SHP77 (cell line): ENCODE data around the gene UQCR10.

ENCODE experiments used
- DNase-seq, 2 experiments: peaks; one replicate each; lab custom pipeline; 2025; lab: John Stamatoyannopoulos, UW

Gene UQCR10

DNA sequence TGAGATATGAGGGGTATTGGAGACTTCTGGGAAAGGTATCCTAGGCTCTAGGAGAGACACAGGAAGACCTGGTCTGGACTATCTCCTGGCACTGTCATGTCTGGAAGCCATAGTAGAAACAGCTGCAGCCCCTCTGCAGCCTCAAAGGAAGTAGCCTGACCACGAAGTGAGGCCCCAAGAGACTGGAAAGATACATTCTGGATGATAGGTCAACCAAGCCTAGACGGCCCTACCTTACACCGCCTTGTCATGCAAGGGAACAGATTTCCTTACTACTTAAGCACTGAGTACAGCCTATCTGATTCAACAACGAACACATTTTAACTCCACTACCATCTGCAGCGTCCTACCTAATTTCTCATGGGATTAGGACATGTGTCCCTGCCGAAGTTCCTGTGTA, 31.1 kb downstream of the UQCR10 start:
- DNase-seq: no peak

DNA sequence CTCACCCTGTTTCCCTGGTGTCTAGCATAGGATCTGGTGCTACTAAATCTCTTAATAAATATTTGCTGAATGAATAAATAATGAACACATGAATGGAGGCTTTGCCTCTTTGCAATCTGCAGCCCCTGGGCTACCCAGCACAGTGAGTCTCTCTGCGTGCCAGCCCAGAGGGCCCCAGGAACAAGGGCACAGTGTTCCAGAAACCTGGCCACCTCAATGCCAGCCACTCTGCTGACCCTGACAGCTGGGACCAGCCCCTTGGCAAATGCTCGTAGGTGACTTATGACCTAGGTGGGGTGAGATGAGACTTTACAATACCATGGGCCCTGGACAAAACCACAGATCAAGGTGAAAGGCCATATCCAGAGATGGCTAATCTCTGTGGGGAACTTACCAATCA, 31.6 kb downstream of the UQCR10 start:
- DNase-seq: no peak

DNA sequence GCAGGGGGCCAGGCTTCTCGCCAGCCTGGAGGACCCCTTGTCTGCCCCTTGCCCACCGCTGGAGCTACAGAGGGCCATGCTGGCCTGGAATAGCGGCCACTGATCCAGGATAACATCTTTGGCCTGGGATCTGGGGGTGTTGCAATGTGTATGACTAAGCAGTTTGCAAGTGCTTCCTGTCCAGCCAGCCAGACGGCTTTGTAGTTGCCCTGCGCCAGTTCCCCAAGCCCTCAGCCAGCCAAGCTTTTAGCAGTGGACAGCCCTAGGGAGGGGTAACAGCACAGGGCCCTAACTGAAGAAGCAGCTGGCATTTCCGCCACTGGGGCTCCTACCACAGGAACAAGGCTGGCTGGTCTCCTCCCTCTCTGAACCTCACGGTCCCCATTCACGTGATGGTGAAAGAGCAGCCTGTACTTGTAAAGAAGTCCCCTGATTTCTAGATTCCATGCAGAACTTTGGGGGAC, 32.1 kb downstream of the UQCR10 start:
- DNase-seq: peak; percentile 38 to 73

DNA sequence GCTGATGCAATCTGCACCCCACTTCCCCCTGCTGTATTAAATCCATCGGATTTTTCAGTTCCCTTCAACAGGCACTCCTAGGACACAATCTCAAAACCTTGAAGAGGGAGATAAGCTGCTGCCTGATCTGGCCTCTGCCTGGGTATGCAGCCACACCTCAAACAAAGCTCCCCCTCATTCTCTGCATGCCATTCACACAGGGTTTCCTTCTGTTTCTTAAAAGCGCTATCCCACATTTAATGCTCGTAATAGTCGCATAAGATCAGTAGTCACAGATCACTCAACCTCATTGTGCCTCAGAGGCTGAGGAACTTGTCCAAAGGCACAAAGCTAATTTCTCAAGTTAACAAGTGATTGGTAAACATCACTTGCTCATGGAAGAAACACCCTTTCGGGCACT, 34.0 kb downstream of the UQCR10 start:
- no peak for DNase-seq

DNA sequence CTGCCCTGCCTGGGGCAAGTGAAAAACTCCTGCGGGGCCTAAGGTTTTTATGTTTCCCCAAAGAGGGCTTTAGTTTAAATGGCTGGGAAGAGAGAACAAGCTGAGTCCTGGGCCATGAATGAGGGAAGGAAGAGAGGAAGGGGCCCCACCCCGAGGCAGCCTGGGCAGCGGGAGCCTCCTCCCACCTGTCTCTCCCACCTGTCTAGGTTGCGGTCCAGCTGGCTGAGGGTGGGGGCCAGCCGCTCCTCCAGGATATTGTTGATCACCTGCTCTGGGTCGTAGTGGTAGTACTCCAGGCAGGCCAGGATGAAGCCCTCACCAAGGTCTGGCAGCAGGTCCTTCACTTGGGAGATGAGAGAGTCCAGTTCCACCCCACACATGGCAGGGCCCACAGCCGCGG, 34.6 kb downstream of the UQCR10 start:
- no peak for DNase-seq

DNA sequence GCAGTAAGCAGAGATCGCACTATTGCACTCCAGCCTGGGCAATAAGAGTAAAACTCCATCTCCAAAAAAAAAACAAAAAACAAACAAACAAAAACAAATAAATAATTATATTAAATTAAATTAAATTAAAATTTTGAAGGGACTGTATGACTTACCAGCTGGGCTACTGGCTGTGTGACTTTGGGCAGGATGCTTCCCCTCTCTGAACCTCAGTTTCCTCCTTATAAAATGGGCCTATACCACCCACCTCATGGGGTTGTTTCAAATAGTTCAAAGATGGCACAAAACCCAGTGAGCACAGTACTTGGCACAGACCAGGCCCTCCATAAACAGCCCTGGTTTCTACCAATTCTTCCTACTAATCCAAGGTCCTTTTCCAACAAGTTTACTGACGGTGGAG, 36.0 kb downstream of the UQCR10 start:
- no peak for DNase-seq

DNA sequence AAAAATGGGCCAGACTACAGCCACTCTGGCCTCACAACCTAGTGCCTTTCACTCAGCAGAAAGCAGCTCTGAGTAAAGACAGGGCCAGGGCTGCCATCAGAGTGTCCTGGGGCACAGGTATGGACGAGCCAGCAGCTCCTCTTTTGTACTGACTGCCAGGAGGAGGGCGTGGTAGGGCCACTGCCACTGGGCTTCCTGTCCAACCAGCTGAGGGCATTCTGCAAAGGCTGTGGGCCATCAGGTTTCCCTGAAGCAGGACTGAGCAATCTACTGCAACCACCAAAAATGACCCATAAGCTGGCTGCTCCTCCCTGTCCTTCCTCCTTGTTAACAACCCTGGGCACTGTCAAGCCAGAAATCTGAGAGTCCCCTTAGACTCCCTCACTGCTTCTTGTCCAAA, 37.8 kb downstream of the UQCR10 start:
- DNase-seq: no peak

DNA sequence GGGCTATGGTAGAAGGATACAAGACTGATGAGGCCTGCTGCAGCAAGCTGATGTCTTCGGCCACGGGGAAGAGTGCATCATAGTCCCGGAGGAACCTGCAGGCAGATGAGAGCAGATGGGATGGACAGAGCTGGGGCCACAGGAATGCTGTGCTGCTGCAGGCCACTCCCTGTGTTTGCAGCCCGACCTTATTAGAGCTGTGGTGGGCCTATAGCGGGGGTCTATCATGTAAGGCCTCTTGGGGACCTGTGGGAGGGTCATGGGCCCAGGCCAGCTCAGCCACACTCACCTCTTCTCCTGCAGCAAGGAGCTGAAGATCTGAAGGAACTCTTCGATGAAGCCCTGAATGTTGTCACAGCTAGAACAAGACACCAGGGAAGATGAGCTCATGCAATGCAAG, 39.0 kb downstream of the UQCR10 start:
- DNase-seq: no peak

DNA sequence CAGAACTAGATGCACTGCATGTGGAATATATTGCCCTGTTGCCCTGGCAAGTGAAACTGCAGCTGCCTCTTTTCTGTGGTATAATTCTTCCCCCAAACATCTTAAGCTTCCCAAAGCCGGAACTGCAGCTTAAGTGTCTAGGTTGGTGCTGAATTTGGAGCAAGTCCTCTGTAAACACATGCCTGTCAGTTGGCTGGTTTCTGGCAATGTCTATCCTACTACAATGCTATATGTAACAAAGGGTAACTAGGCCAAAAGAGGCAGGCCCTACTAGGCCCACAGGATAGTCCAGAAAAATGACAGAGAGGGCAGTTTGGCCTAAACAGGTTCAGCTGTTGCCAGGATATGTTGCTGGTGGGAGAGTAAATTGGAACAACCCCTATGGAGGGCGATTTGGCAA, 43.0 kb downstream of the UQCR10 start:
- no peak for DNase-seq

DNA sequence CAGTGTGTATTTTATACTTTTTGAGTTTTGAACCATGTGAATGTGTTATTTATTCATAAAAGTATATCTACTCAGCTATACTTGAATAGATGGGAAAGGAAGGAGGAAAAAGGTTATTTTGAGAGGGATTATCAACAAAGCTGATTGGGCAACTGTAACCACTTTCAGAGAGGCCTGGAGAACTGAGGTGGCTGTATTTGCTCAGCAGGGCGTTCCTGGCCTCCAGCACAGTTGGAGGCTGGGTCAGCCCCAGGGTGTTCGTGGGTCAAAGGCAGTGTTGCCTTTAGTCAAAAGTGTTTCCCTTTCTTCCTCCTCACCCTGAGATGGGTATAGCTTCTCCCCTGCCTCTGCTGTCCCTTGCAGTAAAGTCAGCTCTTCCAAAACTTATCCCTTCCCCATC, 44.2 kb downstream of the UQCR10 start:
- DNase-seq: no peak

DNA sequence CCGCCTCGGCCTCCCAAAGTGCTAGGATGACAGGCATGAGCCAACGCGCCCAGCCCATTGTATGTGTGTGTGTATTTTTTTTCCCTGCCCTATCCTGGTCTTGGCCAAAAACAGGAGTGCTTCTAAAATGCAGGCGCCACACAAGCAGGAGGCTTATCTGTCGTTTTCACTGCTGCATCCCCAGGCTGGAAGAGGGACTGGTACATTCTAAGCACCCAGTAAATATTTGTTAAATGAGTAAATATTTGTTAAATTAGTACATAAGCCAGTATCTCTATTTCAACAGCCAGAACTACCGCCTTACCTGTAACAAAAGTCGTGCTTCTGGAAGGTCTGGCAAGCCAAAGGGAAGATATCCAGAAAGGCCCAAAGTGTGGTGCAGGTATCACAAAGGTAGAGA, 46.0 kb downstream of the UQCR10 start:
- DNase-seq: no peak

DNA sequence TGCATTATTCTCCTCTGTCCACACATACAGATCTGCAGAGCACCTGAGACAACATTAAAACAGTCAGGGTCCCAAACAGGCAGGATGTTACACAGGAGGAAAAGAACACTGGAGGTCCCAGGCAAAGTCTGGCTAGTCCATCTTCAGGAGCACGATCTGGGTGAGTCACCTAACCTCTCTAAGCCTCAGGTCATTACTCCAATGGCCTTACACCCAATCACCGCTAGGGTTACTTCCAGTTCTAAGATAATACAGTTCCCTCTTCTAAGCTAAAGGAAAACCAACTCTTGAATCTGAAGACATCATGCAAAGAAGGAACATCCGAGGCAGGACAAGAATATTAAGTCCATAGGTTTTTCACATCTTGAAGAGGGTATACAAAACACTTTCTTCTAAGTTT, 46.4 kb downstream of the UQCR10 start:
- no peak for DNase-seq

DNA sequence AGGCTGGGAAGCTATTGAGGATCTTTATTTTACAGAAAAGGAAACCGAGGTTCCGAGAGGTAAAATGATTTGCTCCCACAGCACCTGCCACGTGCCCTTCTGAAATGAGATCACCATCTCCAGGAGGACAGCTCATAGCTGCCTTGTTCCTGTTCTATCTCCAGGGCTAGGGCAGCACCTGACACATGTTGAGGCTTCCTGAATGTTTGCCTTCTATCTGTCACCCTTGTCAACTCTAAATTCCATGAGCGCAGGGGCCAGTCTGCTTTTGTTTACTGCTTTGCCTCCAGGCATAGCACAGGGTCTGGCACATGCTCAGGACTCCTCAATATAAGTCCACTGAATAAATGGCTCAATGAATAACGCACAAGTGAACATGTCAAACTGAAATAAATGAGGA, 46.8 kb downstream of the UQCR10 start:
- DNase-seq: no peak

DNA sequence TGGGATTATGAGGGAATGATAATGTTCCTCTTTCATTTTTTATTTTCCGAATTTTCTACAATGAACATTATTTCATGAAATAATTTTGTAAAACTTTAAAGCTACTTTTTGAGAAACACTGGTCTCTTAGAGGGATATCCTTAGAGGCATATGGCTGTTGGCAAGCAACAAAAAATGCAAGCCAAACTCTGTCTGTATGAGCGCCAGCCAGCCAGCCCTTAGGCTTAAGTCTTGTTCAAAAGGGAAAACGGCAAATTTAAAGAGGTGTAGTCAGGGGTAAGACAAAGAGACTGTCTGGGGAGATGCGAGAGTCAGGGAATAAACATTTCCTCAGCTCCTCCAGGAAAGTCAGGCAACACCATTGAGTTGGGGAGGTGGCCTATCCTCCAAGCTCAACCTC, 48.4 kb downstream of the UQCR10 start:
- no peak for DNase-seq

DNA sequence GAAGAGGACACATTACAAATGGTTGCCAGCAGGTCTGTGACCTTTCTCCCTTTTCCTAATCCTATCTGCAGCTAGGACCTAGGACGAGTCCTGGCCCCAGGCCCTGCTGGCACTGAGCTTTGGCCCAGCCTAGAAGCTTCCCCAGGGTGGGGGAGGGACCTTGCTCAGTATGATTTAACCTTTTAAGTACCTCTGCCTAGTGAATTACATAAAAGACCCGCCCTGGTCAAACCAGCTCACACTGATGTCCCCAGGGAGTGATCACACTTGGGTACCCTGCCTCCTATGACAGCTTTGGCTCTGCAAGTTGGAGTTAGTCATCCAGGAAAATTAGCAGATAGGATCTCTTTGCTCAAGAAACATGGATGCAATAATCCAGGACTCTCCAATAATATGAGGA, 49.0 kb downstream of the UQCR10 start:
- no peak for DNase-seq

DNA sequence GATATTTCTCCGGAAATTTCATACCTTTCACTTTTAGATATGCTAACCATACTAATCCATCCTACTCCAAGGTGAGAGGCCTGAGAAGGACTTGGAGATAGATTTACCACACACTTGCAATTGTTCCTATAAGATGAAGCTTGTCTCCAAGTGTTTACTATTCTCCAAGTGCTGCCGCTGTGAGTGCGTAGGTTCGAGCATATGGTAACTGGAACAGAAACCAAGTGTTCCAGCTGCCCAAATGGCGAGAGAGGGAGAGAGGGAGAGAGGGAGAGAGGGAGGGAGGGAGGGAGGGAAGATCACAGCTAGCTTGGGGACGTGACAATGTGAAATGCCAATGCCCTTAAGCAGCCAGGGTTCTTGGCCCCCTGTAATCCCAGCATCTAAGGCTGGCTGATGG, 49.4 kb downstream of the UQCR10 start:
- DNase-seq: no peak

DNA sequence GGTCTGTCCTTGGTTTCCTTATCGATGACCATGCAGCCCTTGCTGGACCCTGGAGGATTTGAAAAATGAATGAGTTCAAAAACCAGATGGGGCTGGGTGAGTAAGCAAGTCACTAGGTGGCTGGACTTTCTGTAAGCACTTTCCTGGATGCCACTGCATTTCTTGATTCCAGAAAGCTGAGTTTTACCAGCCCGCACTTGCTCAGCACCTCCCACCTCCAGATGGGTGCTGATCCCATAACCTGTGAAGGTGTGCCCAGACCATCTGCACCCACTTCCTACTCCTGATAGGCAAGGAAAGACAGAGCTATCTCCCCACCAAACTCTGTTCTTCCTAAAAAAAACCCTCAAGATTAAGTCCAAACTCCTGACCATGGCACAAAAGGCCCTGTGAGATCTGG, 49.8 kb downstream of the UQCR10 start:
- DNase-seq: no peak

DNA sequence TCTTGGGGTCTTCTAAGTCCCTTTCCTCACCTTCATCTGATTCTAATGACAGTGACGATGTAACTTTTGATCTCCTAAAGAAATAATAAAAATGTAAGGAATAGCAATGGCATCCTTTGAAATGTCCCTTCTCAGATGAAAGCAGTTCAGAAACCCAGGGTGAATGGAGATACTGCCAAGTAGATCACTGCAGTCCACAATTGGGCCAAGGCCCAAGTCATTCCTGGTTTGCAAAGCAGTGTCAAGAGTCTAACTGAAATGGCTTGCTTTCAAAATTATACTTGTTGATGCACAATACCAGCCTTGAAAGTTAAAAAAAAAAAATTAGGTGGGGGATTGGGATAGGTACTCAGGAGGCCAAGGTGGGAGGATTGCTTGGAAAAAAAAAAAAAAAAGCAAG, 50.6 kb downstream of the UQCR10 start:
- no peak for DNase-seq

DNA sequence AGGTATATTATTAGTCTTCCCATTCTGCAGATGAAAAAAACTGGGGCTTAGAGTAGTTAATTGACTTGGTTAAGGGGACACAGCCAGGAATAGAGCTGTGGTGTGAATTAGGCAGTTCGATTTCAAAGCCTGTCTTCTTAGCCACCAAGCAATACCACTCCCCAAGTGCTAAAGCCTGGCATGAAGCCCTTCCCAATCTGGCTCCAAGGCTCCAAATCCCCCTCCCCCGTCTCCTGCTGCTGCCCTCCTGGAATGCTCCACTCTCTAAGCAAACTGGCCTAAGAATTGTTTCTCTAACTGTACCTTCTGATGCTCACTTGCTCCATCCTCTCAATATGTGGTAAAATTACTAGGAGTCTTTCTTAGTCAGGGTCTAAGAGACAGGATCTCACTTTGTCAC, 52.3 kb downstream of the UQCR10 start:
- DNase-seq: no peak
